DLD1 (cell line): Measurements from ENCODE around the gene ERC1.
"Not testable (repeated sequence)": the region's sequence is repeated elsewhere in the genome, so short reads cannot be mapped to it uniquely, and the experiment has no call there.

Source experiments
- in situ Hi-C: cut with HindIII; loops from 2 replicates; pipeline ENCODE4 v1.10.0; 2017; ENCODE audit warnings: low sequenced_read_pairs

Gene ERC1

GRCh38 chr12:1174659-1175058 lies 183.6 kb downstream of the ERC1 start:
- in situ Hi-C loops = no loop called here

- in situ Hi-C loops = no loop called here
These were observed 185.2 kb downstream of the ERC1 start for GRCh38 chr12:1176191-1176590.

GRCh38 chr12:1179128-1179527 lies 188.1 kb downstream of the ERC1 start:
- in situ Hi-C loops = no loop called here

GRCh38 chr12:1182069-1182468 lies 191.0 kb downstream of the ERC1 start:
- in situ Hi-C loops = no loop called here

- in situ Hi-C loops = no loop called here
These were observed 193.4 kb downstream of the ERC1 start for GRCh38 chr12:1184402-1184801.

GRCh38 chr12:1185460-1186182 lies 194.6 kb downstream of the ERC1 start:
- in situ Hi-C loops = no loop called here

GRCh38 chr12:1186298-1186697 lies 195.3 kb downstream of the ERC1 start:
- in situ Hi-C loops = no loop called here

GRCh38 chr12:1188016-1188415 lies 197.0 kb downstream of the ERC1 start:
- in situ Hi-C loops = no loop called here

- in situ Hi-C loops = no loop called here
These were observed 198.1 kb downstream of the ERC1 start for GRCh38 chr12:1189163-1189562.

GRCh38 chr12:1195513-1195912 lies 204.5 kb downstream of the ERC1 start:
- in situ Hi-C loops = no loop called here

GRCh38 chr12:1197264-1198018 lies 206.4 kb downstream of the ERC1 start:
- in situ Hi-C loops = no loop called here

- in situ Hi-C loops = not testable (repeated sequence)
These were observed 207.8 kb downstream of the ERC1 start for GRCh38 chr12:1198854-1199253.

- in situ Hi-C loops = no loop called here
These were observed 208.7 kb downstream of the ERC1 start for GRCh38 chr12:1199700-1200099.

GRCh38 chr12:1201030-1201429 lies 210.0 kb downstream of the ERC1 start:
- in situ Hi-C loops = no loop called here

GRCh38 chr12:1201886-1202285 lies 210.9 kb downstream of the ERC1 start:
- in situ Hi-C loops = no loop called here

- in situ Hi-C loops = no loop called here
These were observed 212.7 kb downstream of the ERC1 start for GRCh38 chr12:1203735-1204019.

GRCh38 chr12:1204581-1205121 lies 213.6 kb downstream of the ERC1 start:
- in situ Hi-C loops = no loop called here

GRCh38 chr12:1205512-1206060 lies 214.6 kb downstream of the ERC1 start:
- in situ Hi-C loops = no loop called here

- in situ Hi-C loops = no loop called here
These were observed 215.2 kb downstream of the ERC1 start for GRCh38 chr12:1206118-1206734.

GRCh38 chr12:1207276-1207675 lies 216.3 kb downstream of the ERC1 start:
- in situ Hi-C loops = no loop called here

- in situ Hi-C loops = not testable (repeated sequence)
These were observed 217.7 kb downstream of the ERC1 start for GRCh38 chr12:1208719-1209118.

GRCh38 chr12:1212526-1212925 lies 221.5 kb downstream of the ERC1 start:
- in situ Hi-C loops = no loop called here
